ENCODE data around the gene MED29.

MED29 gene

DNA sequence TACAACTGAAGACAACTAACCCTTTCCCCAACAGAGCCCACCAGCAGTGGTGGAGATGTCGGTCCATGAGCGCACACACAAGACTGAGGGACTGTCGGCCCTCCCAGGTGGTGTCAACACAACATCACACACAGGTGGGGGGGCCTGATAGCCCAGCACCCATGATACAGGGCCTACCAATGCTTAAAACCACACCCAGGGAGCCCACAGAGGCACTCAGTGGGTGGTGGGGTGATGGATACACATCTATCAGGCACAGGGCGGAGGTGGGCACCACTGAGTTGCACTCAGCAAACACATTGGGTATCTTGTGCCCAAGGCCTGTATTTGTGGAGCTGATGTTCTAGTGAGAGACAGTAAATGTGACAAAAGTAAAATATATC is 8.5 kb downstream of the MED29 start:
- no peak for DNase-seq (ENCODE audit: low spot score)

DNA sequence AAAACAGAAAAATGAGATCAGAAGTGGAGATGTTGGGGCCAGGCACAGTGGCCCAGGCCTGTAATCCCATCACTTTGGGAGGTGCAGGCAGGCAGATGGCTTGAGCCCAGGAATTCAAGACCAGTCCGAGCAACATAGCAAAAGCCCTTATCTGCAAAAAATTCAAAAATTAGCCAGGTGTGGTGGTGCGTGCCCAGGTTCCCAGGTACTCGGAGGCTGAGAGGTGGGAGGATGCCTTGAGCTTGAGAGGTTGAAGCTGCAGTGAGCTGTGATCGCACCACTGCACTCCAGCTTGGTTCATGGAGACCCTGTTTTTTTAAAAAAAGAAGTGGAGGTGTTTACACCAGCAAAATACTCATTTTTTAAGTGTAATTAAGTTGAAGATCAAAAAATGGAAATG is 8.9 kb downstream of the MED29 start:
- no peak for DNase-seq (ENCODE audit: low spot score)

DNA sequence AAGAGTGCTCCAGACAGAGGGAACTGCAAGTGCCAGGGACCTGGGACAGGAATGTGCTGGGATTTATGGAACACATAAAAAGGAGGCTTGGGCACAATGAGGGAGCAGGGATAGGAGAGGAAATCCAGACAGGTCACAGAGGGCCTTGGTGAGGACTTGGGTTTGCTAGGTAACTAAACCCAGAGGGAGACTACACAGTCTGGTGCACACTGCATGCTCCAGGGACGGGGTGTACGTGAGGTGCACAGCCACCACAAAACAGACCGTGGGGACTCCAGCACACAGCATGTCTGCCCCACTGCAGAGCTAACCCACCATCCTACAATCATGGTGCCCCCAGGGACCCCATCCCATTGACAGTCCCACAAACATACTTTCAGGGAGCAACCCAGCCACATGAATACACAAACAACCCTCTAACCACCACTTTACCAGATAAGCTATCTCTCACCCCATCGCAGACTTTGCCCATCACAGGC is 9.9 kb downstream of the MED29 start:
- DNase-seq (ENCODE audit: low spot score), result no peak

DNA sequence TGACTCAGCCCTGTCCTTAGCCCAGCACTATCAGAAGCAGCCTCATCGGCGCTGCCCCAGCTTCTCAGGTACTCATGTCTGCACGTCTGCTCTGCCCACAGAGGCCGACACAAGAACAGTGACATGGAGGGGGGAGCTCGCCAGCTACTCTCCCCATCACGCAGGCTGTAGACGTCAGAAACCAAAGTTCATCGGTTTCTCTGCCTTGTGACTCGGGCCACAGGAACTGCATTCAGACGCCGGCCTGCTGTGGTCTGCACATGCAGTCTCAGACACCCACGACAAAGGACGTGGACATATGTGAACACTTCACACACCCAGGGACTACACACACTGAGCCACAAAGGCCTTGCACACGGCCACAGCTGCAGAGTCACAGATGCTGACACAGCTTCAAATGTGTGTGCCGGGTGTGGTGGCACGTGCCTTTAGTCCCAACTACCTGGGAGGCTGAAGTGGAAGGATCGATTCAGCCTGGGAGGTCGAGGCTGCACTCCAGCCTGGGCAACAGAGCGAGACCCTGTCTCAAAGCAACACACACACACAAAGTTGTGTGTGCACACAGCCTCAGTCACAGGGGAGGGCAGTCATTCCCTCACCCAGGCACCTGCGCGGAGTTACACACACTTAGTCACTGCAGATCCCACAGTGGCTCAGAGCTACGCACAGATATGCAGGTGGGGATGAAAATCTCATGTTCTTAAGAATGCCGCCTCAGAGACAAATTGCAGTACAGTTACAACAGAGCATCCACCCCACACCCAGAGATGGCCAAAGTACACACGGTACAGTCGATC is 10.6 kb downstream of the MED29 start:
- DNase-seq (ENCODE audit: low spot score), result no peak

DNA sequence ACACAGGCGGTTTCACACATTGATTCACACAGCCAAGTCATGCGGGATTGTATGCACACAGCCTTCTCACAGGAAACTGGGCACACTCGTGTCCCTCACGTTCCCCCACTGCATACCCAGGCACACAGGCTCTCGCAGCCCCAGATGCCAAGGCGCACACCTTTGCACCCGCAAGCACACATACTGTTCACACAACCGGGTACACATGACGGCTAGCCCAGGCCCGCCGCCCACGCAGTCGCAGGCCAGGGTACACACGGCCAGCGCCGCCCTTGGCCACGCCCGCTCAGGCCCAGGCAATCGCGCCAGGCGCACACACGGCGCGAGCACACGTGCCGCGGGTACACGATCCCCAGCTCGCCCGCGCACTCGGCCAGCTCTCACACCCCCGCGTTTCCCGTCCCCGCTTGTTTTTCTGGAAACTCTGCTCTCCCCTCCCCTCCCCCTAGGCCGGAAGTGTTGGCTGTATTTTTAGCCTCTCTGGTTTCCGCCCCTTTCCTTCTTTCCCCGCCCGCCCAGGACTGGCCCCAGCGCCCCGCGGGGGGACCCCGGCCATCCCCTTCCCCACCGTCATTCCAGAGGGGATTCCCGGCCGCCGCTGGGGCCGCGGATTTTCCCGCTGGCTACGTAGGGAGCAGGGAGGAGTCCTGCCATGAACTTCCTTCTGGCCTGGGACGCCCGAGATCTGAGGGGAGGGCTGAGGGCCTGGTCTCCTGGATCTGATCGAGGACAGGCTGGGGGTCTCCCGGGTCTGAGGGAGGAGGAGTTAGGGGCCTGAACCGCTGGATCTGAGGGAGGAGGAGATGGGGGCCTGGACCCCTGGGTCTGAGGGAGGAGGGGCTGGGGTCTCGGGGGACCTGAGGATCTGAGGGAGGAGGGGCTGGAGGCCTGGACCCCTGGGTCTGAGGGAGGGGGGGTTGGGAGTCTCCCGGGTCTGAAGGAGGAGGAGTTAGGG is 11.4 kb downstream of the MED29 start:
- DNase-seq (ENCODE audit: low spot score), result peak; percentile 77

DNA sequence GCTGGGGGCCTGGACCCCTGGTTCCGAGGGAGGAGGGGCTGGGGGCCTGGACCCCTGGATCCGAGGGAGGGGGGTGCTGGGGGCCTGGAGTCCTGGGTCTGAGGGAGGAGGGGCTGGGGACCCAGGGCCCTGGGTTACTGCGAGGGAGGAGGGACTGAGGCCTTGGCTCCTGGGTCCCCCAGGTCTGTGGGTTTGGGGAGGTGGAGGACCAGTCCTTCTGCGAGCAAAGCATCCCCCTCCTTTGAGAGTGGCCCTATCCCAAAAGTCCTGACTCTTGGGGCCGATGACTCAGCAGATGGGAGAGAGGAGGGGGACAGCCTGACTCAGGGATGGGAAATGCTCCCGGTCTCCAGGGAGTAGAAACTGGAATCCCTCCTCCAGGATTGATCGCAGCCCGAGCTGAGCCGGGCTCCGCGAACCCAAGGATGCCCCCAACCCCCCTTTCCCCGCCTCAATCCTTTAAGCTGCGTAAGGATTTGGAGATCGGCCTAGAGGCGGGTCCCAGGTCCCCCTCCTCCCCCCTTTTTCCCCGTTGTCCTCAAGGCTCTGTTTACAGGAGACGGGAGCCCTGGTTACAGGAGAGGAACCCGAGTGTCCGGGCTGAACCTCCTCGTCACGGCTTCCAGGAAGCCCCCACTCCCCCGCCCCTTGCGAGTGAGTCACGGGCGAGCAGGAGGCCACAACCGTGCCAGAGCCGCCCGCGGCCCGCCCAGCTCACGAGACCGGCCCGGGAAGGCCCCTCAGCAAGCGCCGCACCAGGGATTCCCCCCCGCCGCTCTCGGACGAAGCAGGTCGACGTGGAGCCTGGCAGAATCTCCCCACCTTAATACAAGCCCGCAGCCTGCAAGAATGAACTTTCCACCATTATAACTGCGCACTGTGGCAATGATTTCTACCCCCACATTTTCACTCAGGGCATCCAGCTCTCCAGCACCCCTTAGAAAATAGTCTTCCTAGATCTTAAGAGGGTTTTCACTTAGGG is 12.4 kb downstream of the MED29 start:
- DNase-seq (ENCODE audit: low spot score), result no peak

DNA sequence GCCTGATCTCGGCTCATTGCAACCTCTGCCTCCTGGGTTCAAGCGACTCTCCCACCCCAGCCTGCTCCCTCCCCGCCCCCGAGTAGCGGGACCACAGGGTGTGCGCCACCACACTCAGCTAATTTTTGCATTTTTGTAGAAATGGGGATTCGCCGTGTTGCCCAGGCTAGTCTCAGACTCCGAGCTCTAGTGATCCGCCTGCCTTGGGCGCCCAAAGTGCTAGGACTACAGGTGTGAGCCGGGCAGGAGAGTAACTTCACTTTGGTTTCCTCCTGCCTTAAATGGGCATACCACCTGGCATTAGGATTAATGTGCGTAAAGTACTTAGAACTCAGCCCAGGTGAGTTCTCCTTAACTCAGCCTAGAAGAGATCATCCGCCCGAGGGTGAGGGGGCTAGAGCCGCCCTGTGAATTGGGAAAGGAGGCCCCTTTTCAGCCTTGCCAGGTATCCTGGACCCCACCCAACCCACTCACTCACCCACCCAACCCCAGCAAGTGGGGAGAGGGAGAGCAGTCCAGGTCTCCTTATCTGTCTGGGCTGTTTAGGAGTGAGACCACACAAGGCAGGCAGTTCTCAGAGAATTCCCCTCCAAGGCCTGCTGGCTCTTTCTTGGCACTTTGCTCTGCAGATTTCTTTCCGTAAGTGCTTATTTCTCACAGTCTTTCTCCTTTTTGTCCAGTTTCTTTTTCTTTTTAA is 14.2 kb downstream of the MED29 start:
- DNase-seq (ENCODE audit: low spot score), result no peak

DNA sequence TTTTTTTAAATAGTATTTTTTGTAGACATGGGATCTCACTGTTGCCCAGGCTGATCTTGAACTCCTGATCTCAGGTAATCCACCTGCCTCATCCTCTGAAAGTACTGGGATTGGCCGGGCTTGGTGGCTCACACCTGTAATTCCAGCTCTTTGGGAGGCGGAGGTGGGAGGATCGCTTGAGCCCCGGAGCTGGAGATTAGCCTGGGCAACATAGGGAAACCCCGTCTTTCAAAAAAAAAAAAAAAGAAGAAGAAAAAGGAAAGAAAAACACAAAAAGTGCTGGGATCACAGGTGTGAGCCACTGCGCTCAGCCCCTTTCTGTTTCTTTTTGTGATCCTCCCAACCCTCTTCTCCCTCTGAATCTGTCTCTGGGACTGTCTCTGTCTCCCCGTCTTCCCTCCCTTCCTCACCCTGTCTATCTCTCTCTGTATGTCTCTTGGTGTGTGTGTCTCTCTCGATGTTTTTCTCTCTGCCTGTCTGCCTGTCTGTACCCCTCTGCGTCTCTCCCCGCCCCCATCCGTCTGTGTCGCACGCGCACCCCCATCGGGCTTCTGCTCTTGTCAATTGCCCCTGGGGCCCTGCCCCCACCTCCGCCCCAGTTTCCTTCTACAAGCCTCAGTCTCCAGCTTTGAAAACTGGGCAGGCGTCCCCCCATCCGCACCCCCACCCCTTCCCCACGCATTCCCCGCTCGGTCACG is 14.9 kb downstream of the MED29 start:
- peak; percentile 61 for DNase-seq (ENCODE audit: low spot score)

DNA sequence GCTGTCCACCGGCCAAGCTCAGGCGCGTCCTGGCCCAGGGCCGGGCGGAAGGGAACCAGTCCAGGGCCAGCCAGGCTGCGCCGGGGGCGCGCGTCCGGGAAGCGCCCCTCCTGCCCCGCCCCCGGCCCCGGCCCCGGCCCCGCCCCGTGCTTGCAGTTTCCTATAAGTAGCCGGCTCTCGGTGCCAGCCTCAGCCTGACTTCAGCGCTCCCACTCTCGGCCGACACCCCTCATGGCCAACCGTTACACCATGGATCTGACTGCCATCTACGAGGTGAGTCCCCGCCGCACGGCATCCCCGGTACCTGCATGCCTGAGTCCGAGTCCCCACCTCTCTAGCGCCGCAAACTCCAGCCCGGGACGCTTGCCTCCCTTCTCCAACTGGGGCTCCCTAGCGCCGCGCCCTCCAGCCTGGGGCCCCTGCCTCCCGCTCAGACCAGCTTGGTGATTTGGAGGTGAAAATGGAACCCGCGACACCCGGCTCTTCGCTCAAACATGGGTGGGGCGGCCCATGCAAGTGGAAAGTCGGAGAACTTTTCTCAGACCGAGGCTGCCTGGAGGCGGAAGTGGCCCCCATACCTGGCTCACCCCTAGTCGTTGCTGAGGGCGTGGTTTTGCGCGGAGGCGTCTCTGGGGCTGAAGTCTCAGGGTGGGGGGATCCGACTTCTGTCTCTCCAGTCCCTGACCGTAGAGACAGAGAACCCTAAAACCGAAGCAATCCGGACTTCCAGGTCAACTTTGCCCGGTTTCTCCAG is 15.7 kb downstream of the MED29 start, which contains the start of gene ZFP36:
Gene ZFP36 (plus strand): TSS at position 192 of the 754 bp plus-strand sequence. CDS start 58 bp downstream, at position 250.
- peak; percentile 98 for DNase-seq (ENCODE audit: low spot score)

DNA sequence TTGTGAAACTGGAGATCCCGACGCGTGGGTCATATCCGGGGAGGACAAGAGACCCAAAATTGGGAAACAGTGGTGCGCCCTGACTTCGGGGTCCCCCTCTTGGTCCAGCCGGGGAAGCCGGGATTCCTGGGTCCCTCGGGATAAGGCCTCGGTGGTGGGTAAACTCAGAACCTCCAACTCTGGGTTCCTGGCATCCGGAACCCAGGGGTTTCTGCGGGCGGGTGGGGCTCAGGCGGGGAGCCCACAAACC is 16.2 kb downstream of the MED29 start:
- no peak for DNase-seq (ENCODE audit: low spot score)

DNA sequence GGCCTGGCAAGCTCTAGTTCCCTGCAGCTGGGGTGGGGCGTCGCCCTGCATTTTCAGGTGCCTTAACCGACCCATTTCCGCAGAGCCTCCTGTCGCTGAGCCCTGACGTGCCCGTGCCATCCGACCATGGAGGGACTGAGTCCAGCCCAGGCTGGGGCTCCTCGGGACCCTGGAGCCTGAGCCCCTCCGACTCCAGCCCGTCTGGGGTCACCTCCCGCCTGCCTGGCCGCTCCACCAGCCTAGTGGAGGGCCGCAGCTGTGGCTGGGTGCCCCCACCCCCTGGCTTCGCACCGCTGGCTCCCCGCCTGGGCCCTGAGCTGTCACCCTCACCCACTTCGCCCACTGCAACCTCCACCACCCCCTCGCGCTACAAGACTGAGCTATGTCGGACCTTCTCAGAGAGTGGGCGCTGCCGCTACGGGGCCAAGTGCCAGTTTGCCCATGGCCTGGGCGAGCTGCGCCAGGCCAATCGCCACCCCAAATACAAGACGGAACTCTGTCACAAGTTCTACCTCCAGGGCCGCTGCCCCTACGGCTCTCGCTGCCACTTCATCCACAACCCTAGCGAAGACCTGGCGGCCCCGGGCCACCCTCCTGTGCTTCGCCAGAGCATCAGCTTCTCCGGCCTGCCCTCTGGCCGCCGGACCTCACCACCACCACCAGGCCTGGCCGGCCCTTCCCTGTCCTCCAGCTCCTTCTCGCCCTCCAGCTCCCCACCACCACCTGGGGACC is 16.6 kb downstream of the MED29 start:
- no peak for DNase-seq (ENCODE audit: low spot score)

DNA sequence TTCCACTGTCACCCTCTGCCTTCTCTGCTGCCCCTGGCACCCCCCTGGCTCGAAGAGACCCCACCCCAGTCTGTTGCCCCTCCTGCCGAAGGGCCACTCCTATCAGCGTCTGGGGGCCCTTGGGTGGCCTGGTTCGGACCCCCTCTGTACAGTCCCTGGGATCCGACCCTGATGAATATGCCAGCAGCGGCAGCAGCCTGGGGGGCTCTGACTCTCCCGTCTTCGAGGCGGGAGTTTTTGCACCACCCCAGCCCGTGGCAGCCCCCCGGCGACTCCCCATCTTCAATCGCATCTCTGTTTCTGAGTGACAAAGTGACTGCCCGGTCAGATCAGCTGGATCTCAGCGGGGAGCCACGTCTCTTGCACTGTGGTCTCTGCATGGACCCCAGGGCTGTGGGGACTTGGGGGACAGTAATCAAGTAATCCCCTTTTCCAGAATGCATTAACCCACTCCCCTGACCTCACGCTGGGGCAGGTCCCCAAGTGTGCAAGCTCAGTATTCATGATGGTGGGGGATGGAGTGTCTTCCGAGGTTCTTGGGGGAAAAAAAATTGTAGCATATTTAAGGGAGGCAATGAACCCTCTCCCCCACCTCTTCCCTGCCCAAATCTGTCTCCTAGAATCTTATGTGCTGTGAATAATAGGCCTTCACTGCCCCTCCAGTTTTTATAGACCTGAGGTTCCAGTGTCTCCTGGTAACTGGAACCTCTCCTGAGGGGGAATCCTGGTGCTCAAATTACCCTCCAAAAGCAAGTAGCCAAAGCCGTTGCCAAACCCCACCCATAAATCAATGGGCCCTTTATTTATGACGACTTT is 17.4 kb downstream of the MED29 start:
- no peak for DNase-seq (ENCODE audit: low spot score)

DNA sequence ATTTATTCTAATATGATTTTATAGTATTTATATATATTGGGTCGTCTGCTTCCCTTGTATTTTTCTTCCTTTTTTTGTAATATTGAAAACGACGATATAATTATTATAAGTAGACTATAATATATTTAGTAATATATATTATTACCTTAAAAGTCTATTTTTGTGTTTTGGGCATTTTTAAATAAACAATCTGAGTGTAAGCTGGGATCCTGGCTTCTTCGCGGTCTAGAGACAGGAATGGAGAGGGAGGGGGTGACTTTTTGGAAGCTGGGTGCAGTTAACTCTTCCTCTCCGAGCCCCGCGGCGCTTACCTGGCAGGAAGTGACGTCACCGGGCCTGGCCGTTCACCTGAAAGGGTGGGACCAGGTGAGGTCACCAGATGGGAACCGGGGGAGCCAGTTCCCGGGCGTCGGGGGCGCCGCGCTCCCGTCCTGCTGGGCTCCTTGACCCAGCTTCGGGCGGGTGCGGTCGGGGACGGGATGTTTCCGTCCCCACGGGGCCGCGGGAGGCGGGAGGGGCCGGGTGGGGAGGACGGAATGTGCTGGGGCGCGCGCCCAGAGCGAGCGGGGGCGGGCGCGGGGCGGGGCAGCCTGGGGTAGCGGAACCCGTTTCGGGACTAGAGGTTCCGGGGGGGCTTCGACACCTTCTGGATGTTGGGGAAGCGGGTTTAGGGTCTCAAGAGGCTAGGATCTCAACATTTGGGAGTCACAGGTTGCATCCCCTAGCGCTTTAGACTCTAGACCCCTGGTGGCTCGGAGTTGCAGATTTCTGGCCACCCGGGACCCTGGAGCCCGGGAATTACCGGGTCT is 18.2 kb downstream of the MED29 start:
- DNase-seq (ENCODE audit: low spot score), result peak; percentile 92

DNA sequence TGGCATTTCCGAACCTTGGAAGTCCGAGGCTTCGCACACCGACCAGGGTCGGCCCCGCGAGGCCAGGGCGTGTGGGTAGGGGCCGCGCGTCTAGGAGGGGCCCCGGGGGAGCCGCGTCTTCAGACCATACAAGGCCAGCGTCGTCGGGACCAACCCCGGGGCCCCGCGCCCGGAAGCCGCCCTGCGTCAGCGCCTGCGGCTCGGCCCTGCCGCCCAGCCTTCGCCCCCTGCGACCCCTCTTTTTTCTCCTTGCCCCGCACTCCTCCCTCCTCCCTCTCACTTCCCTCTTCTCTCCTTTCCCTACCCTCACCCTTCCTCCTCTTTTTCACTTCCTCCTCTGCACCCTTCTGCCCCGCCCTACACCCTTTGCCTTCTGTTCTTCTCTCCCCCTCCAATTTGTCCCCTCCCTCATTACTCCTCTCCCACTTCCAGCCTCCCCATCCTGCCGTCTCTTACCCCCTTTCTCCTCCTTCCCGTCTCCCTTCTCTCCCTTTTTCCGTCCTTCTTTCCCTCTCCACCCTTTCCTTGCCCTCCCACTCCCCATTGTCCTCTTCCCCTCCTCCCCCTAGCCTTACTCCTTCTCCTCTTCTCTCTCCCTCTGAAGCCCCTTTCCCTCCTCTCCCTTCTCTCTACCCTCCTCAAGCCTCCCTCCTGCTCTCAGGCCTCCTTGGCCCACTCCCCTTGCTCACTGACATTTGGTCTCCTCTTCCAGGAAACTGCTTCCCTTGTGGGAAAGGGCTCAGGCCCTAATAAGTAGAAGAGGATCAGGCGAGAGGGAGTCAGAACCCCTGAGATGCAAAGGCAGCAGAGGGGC is 19.0 kb downstream of the MED29 start:
- DNase-seq (ENCODE audit: low spot score), result peak; percentile 64

DNA sequence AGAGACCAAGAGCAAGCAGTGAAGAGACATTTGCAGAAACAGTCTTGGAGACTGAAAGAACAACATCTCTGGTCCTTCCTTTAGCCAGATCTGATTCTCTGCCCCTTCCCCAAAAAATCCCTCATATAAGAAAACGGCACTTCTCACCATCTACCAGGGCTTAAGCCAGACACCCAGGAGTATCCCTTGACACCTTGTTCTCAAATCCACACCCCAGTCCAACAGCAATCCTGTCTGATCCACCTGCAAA is 19.6 kb downstream of the MED29 start:
- DNase-seq (ENCODE audit: low spot score), result no peak

DNA sequence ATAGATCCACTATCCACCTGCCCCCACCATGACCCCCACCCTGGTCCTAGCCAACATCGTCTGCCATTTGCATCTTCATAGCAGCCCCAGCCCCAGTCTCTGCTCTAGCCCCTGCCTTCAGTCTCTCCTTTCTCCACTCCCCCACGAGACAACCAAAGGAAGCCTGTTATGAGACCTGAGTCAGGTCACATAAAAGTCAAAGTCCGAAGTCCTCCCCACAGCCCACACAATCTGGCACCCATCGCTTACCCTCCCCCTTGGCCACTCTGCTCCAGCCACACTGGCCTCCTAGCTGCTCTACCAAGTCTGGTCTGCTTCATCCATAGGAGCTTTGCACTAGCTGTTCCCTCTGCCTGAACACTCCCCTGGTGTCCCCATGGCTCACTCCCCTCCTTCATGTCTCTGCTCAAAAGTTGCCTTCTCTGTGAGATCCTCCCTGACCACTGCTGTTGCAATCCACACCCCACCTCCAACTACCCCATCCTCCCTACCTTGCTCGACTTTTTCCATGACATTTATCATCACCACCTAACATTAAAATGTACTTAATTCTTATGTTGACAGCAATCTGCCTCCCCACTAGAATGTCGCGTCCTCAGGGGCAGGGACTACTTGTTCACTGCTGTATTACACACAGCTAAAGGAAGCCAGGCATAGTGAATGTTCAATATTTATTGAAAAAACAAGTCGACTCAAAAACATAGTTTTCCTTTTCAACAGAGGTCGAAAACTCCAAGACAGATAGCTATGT is 20.1 kb downstream of the MED29 start:
- DNase-seq (ENCODE audit: low spot score), result peak; percentile 72

DNA sequence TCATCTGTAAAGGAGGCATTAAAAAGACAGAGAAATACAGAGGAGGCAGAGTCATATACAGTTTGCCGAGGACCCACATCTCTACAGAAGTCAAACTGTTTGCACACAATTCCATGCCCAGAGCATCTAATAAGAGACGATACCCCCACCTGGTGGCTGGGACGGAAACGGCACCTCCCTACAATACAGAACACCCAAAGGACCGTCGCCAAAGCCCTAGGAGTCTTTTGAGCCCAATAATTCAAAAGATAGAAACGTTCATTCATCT is 20.6 kb downstream of the MED29 start:
- DNase-seq (ENCODE audit: low spot score), result peak; percentile 91
